WTC11 (cell line): ENCODE data around the gene ECHS1. TPM values are rescaled to one million over a fixed set of nuclear protein-coding genes. Genes with fewer than 3 reads are reported as not detected.

Experiments
- ATF1 ChIP-seq: sonication (generic); formaldehyde crosslinking; IDR thresholded peaks from 2 replicates; pipeline ENCODE4 v1.8.1; 2023; ENCODE audit warnings: mild to moderate bottlenecking, moderate library complexity, missing genetic modification reagents
- CBFB ChIP-seq: sonication (generic); formaldehyde crosslinking; IDR thresholded peaks from 2 replicates; pipeline ENCODE4 v1.8.1; 2022; ENCODE audit warnings: mild to moderate bottlenecking, low read depth, missing genetic modification reagents
- CREB1 ChIP-seq: sonication (generic); formaldehyde crosslinking; IDR thresholded peaks from 2 replicates; pipeline ENCODE4 v1.8.0; 2023; ENCODE audit warnings: mild to moderate bottlenecking, missing genetic modification reagents
- E2F1 ChIP-seq: sonication (generic); formaldehyde crosslinking; IDR thresholded peaks from 2 replicates; pipeline ENCODE4 v1.8.0; 2022; ENCODE audit warnings: mild to moderate bottlenecking, missing genetic modification reagents
- E2F5 ChIP-seq: sonication (generic); formaldehyde crosslinking; IDR thresholded peaks from 2 replicates; pipeline ENCODE4 v1.8.1; 2022; ENCODE audit warnings: mild to moderate bottlenecking, moderate library complexity, missing genetic modification reagents
- ELF4 ChIP-seq: sonication (generic); formaldehyde crosslinking; IDR thresholded peaks from 2 replicates; pipeline ENCODE4 v1.8.1; 2022; ENCODE audit warnings: low read depth, mild to moderate bottlenecking, moderate library complexity, missing genetic modification reagents
- EMX1 ChIP-seq: fragments of 250-450 bp; sonication (Bioruptor Pico); IDR thresholded peaks from 2 replicates; pipeline ENCODE4 v1.8.0; 2021; ENCODE audit warnings: mild to moderate bottlenecking
- ETV6 ChIP-seq: sonication (generic); formaldehyde crosslinking; IDR thresholded peaks from 2 replicates; pipeline ENCODE4 v1.8.1; 2022; ENCODE audit warnings: mild to moderate bottlenecking, missing genetic modification reagents
- FOXJ3 ChIP-seq: sonication (generic); formaldehyde crosslinking; IDR thresholded peaks from 2 replicates; pipeline ENCODE4 v1.9.0; 2021; ENCODE audit warnings: missing genetic modification reagents, mild to moderate bottlenecking, borderline replicate concordance
- FOXP1 ChIP-seq: sonication (generic); formaldehyde crosslinking; IDR thresholded peaks from 2 replicates; pipeline ENCODE4 v1.8.0; 2022; ENCODE audit warnings: missing genetic modification reagents, mild to moderate bottlenecking, moderate library complexity, borderline replicate concordance
- JAZF1 ChIP-seq: fragments of 250-450 bp; sonication (Bioruptor Pico); IDR thresholded peaks from 2 replicates; pipeline ENCODE4 v1.9.0; 2021; ENCODE audit warnings: moderate library complexity, mild to moderate bottlenecking, inconsistent platforms
- KAT7 ChIP-seq: sonication (generic); formaldehyde crosslinking; IDR thresholded peaks from 2 replicates; pipeline ENCODE4 v1.8.1; 2023; ENCODE audit warnings: missing genetic modification reagents, mild to moderate bottlenecking, borderline replicate concordance
- NFE2L1 ChIP-seq: sonication (generic); formaldehyde crosslinking; IDR thresholded peaks from 2 replicates; pipeline ENCODE4 v1.8.1; 2023; ENCODE audit warnings: missing genetic modification reagents
- NR1H2 ChIP-seq: sonication (generic); formaldehyde crosslinking; IDR thresholded peaks from 2 replicates; pipeline ENCODE4 v1.9.0; 2021; ENCODE audit warnings: mild to moderate bottlenecking, moderate library complexity, missing genetic modification reagents
- NR2C2 ChIP-seq: sonication (generic); formaldehyde crosslinking; IDR thresholded peaks from 2 replicates; pipeline ENCODE4 v1.8.0; 2022; ENCODE audit warnings: mild to moderate bottlenecking, missing genetic modification reagents
- RELA ChIP-seq: sonication (generic); formaldehyde crosslinking; IDR thresholded peaks from 2 replicates; pipeline ENCODE4 v1.8.1; 2022; ENCODE audit warnings: missing genetic modification reagents, mild to moderate bottlenecking, borderline replicate concordance
- RORB ChIP-seq: fragments of 250-450 bp; sonication (Bioruptor Pico); IDR thresholded peaks from 2 replicates; pipeline ENCODE4 v1.9.0; 2021; ENCODE audit warnings: mild to moderate bottlenecking
- SOX15 ChIP-seq: fragments of 250-450 bp; sonication (Bioruptor Pico); IDR thresholded peaks from 2 replicates; pipeline ENCODE4 v1.9.0; 2021; ENCODE audit warnings: mild to moderate bottlenecking
- TP53 ChIP-seq: sonication (generic); formaldehyde crosslinking; IDR thresholded peaks from 2 replicates; pipeline ENCODE4 v1.8.1; 2023; ENCODE audit warnings: mild to moderate bottlenecking, missing genetic modification reagents
- ZNF263 ChIP-seq: sonication (generic); formaldehyde crosslinking; IDR thresholded peaks from 2 replicates; pipeline ENCODE4 v1.8.1; 2022; ENCODE audit warnings: low read depth, mild to moderate bottlenecking, moderate library complexity, missing genetic modification reagents
- ZNF416 ChIP-seq: fragments of 250-450 bp; sonication (Bioruptor Pico); IDR thresholded peaks from 2 replicates; pipeline ENCODE4 v1.9.0; 2021; ENCODE audit warnings: mild to moderate bottlenecking, inconsistent platforms
- ZNF532 ChIP-seq: fragments of 250-450 bp; sonication (Bioruptor Pico); IDR thresholded peaks from 2 replicates; pipeline ENCODE4 v1.9.0; 2021; ENCODE audit warnings: mild to moderate bottlenecking, borderline replicate concordance
- ZNF671 ChIP-seq: fragments of 250-450 bp; sonication (Bioruptor Pico); IDR thresholded peaks from 2 replicates; pipeline ENCODE4 v1.8.0; 2021; ENCODE audit warnings: mild to moderate bottlenecking
- total RNA-seq: library from RNA; stranded (reverse); gene quantifications from 3 replicates; pipeline ENCODE4 v1.2.3, GENCODE V29; 2021
- TF ChIP-seq, protein P1 (sequence below): sonication (generic); formaldehyde crosslinking; conservative IDR thresholded peaks from 2 replicates; pipeline ENCODE4 v1.8.1; 2023; ENCODE audit warnings: mild to moderate bottlenecking, low read depth, missing genetic modification reagents, moderate library complexity
- TF ChIP-seq, protein P2 (sequence below): fragments of 250-450 bp; sonication (Bioruptor Pico); conservative IDR thresholded peaks from 2 replicates; pipeline ENCODE4 v1.9.0; 2021; ENCODE audit warnings: mild to moderate bottlenecking
- TF ChIP-seq, protein P3 (sequence below): sonication (generic); formaldehyde crosslinking; IDR thresholded peaks from 2 replicates; pipeline ENCODE4 v1.8.1; 2022; ENCODE audit warnings: low read depth, missing genetic modification reagents, borderline replicate concordance
- TF ChIP-seq, protein P4 (sequence below): sonication (generic); formaldehyde crosslinking; IDR thresholded peaks from 2 replicates; pipeline ENCODE4 v1.8.1; 2023; ENCODE audit warnings: mild to moderate bottlenecking, missing genetic modification reagents, moderate library complexity

Gene ECHS1
- total RNA-seq, 1 experiment from 2014 or later, result 84.1 TPM

- TF ChIP-seq ZNF263, result no peak
- TF ChIP-seq NFE2L1 (CRISPR knock-in tag), result no peak
- TF ChIP-seq KAT7 (CRISPR knock-in tag), result peak; percentile 75; the same call in 1 of the 2 replicates
- TF ChIP-seq E2F1 (CRISPR knock-in tag), result 0 out of 2 replicates have a peak, but pooled peaks have one; percentile 71
- TF ChIP-seq ZNF532 (CRISPR knock-in tag), result no peak
- peak; percentile 78; the same call in 1 of the 2 replicates for TF ChIP-seq CREB1 (CRISPR knock-in tag)
- no peak for TF ChIP-seq NR1H2
- TF ChIP-seq EMX1 (CRISPR knock-in tag), result peak; percentile 81; the same call in 1 of the 2 replicates
- peak; percentile 70 for TF ChIP-seq NR2C2
- 0 out of 2 replicates have a peak, but pooled peaks have one; percentile 58 for TF ChIP-seq TP53 (CRISPR knock-in tag)
- peak; percentile 94; the same call in 1 of the 2 replicates for TF ChIP-seq E2F5 (CRISPR knock-in tag)
- no peak for TF ChIP-seq JAZF1
- TF ChIP-seq CBFB (CRISPR knock-in tag), result no peak
- peak; percentile 94 for TF ChIP-seq RELA (CRISPR knock-in tag)
- TF ChIP-seq ZNF416 (CRISPR knock-in tag), result peak; percentile 74; the same call in 1 of the 2 replicates
- TF ChIP-seq RORB (CRISPR knock-in tag), result no peak
- no peak for TF ChIP-seq ZNF671 (CRISPR knock-in tag)
- no peak for TF ChIP-seq ELF4 (CRISPR knock-in tag)
- TF ChIP-seq, protein P1, sequence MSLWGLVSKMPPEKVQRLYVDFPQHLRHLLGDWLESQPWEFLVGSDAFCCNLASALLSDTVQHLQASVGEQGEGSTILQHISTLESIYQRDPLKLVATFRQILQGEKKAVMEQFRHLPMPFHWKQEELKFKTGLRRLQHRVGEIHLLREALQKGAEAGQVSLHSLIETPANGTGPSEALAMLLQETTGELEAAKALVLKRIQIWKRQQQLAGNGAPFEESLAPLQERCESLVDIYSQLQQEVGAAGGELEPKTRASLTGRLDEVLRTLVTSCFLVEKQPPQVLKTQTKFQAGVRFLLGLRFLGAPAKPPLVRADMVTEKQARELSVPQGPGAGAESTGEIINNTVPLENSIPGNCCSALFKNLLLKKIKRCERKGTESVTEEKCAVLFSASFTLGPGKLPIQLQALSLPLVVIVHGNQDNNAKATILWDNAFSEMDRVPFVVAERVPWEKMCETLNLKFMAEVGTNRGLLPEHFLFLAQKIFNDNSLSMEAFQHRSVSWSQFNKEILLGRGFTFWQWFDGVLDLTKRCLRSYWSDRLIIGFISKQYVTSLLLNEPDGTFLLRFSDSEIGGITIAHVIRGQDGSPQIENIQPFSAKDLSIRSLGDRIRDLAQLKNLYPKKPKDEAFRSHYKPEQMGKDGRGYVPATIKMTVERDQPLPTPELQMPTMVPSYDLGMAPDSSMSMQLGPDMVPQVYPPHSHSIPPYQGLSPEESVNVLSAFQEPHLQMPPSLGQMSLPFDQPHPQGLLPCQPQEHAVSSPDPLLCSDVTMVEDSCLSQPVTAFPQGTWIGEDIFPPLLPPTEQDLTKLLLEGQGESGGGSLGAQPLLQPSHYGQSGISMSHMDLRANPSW (CRISPR knock-in tag), result no peak
- TF ChIP-seq FOXJ3 (CRISPR knock-in tag), result no peak
- TF ChIP-seq SOX15 (CRISPR knock-in tag), result no peak
- TF ChIP-seq, protein P2, sequence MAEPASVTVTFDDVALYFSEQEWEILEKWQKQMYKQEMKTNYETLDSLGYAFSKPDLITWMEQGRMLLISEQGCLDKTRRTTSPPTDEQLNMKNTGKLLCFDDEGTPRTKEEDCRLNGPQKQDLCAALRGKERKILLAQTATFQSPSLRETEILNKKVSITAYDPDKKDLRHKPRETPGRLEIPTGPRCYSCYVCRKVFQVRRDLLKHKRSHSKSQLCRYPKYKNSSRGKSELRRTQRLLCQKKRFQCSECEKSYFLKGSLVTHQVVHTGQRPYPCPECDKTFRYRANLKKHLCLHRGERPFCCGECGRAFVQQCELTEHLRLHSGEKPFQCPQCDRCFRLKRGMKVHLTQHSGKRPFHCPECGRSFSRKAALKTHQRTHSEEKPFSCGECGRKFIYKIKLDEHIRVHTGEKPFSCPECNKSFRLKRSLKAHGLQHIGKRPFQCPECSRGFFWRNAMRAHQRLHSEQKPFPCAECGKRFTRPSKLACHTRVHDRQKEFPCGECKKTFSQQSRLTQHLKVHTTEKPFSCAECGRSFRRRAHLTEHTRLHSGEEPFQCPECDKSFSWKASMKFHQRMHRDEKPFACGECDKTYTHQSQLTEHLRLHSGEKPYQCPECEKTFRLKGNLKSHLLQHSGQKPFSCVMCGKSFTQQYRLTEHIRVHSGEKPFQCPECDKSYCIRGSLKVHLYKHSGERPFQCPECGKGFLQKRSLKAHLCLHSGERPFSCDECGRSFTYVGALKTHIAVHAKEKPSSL (CRISPR knock-in tag), result no peak
- peak; percentile 91 for TF ChIP-seq ETV6 (CRISPR knock-in tag)
- TF ChIP-seq FOXP1 (CRISPR knock-in tag), result peak; percentile 95
- peak; percentile 54; the same call in 1 of the 2 replicates for TF ChIP-seq ATF1
- TF ChIP-seq, protein P3, sequence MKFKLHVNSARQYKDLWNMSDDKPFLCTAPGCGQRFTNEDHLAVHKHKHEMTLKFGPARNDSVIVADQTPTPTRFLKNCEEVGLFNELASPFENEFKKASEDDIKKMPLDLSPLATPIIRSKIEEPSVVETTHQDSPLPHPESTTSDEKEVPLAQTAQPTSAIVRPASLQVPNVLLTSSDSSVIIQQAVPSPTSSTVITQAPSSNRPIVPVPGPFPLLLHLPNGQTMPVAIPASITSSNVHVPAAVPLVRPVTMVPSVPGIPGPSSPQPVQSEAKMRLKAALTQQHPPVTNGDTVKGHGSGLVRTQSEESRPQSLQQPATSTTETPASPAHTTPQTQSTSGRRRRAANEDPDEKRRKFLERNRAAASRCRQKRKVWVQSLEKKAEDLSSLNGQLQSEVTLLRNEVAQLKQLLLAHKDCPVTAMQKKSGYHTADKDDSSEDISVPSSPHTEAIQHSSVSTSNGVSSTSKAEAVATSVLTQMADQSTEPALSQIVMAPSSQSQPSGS, result no peak
- TF ChIP-seq, protein P4, sequence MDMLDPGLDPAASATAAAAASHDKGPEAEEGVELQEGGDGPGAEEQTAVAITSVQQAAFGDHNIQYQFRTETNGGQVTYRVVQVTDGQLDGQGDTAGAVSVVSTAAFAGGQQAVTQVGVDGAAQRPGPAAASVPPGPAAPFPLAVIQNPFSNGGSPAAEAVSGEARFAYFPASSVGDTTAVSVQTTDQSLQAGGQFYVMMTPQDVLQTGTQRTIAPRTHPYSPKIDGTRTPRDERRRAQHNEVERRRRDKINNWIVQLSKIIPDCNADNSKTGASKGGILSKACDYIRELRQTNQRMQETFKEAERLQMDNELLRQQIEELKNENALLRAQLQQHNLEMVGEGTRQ (CRISPR knock-in tag), result peak; percentile 77
Measured at GRCh38 chr10:133394064-133394663, 21.0 kb upstream of the ECHS1 start, which contains the start of gene MTG1 (continued).
